HG03159 (cell line): ENCODE data around the gene BIRC2.

Source experiments
- ATAC-seq: cut with Tn5 transposase; IDR thresholded peaks from one replicate; pipeline ENCODE4 v1.9.1; 2021; ENCODE audit warnings: mild to moderate bottlenecking, moderate library complexity; ENCODE audit not compliant: unreplicated experiment

Gene BIRC2

DNA sequence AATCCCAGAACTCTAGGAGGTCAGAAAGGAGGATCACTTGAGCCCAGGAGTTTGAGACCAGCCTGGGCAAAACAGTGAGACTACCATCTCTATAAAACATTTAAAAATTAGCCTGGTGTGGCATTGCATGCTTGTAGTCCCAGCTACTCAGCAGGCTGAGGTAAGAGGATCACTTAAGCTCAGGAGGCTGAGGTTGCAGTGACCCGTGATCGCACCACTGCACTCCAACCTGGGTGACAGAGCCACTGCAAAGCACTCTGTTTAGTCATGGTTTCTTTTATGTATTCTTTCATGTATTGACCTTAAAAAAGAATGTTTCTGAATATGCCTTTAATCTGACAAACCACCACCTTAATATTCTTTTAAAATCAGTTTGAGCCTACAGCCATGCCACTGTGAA, 52.2 kb downstream of the BIRC2 start:
- no peak for ATAC-seq

DNA sequence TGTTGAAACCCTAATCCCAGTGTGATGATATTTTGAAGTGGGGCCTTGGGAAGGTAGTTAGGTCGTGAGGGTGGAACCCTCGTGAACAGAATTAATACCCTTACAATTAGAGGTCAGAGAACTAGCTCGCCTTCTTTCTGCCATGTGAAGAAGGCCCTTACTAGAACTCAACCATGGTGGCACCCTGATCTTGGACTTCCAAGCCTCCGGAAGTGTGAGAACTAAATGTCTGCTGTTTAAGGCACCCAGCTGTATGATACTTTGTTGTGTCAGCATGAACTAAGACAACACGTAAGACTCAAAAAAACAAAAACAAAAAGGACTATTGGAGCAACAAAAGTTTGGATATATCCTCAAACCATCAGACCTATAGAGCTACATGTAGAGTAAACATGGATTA, 53.6 kb downstream of the BIRC2 start:
- ATAC-seq, result no peak

DNA sequence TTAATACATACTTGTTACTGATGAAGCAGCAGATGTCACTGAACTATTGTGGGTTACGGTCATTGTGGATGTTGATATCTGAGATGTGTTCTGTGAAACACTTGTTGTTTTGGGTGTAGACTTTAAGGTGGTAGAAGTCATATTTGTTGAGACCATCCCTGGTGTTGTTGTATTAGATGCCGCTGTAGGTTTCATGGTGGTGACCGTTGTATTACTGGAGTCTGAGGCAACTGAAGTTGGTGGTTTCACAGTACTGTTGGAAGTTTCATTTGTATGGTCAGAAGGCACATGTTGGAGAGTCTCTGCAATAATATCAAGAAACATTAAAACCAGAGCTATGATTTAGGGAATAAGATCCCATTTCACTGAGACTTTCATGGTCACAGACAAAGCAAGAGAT, 54.9 kb downstream of the BIRC2 start:
- ATAC-seq, result no peak

DNA sequence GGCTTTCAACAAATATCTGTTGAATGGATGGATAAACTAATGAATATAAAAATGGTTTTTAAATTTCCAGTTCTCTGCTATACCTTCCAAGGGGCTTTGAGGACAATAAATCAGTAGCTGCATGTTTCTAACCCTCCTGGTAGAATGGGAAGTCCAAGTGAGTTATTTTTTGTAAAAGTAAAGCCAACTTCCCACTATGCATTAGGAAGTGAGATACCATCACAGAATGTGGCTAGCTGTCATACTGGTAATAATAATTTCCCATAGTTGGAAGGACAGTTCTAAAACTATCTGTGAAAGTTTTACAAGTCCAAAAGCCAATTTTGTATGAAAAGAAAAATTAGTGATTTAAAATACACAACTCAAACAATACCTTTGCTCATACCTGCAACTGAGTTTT, 55.5 kb downstream of the BIRC2 start:
- ATAC-seq, result no peak

DNA sequence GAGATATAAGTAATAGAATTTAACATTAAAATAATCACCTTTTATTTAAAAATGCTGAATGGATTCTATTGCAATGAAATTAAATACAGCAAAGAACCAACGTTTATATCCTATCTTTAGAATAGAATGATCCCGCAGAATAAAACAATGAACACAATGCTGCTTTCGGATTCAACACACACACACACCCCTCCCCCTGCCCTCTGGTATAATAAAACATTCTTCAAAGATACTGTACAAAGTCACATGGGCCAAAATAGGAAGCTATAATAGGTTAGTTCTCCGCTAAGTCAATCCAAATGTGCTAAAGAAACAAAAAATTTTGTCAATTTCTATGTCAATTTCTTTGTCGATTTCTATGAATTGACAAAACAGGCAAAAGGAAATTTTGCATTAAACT, 58.5 kb downstream of the BIRC2 start:
- no peak for ATAC-seq

DNA sequence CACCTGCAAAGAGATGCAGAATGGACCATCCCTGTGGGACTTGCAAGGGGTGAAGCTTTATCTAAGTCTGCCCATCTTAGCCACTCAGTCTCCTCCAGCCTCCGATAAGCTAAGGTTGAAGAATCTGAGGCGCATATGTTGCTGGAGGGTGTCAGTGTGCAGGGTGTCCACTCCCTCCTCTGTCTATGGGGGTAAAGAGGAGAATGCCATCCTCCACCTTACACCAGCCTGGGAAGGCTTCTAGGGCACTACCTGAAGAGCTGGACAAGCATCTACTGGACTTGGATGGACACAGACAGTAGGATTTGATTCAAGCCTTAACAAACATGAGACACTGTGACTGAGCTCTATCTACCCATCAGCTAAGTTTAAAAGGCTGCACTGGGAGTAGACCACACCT, 59.1 kb downstream of the BIRC2 start:
- ATAC-seq, result no peak

DNA sequence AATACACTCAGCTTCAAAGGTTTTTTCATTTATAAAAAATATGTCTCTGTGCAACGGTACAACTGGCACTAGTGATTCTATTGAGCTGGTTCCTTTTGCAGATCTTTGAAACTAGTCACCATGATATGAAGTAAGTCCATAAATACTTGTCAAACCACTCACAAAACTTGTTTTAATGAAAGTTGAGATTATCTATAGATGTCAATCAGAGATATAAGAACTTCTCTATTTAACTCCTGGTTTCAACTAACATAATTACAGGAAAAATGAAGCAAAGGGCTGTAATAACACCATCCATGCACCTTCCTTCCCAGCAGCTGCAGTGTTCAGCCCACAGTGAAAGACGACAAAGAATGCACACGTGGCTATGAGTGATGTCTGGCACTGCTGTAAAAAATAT, 60.9 kb downstream of the BIRC2 start:
- ATAC-seq, result no peak

DNA sequence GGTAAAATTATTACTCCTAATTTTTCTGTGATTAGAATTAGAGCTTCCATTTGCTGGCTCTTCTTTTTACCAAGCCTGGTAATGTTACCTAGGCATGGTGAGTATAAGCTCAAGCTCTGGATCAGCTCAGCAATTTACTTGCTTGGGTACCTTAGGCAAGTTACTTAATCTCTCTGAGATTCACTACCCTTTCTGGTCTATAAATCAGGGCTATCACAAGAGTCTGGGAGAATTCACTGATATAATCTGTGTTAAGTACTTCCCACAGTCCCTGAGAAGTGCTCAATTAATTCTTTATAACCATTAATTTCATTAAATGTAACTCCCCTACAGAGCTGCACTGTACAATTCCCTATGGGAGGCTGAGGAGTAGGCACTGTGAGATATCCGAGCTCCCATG, 61.3 kb downstream of the BIRC2 start:
- no peak for ATAC-seq

DNA sequence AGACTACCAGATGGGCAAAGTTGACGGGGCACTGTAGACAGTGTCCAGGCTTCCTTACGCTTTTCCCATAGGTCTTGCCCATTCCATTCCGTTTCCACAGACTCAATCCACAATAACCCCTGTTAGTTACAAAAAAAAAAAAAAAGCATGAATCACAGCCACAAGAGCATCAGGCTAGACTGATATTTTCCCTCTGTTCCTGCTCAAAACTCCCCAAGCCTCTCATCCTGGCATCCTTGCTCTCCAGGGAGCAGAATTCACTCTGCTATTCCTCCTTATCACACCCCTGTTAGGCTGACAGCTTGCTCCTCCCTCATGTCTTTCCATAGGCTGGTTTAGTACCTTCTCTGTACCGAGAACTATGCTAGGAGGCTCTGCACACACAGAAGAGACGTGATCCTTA, 63.4 kb downstream of the BIRC2 start:
- ATAC-seq, result no peak

DNA sequence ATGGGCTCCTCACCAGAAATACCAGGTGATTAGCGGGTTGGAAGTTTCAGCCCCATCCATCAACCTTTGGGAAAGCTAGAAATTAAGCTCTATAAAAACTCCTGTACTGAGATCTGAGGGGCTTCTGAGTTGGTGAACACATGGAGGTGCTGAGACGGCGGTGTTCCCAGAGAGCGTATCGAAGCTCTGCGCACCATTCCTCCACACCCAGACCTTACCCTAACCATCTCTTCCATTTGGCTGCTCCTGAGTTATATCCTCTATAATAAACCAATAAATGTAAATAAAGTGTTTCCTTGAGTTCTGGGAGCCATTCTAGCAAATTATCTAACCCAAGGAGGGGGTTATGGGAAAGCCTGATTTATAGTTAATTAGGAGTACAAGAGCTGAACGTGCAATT, 64.1 kb downstream of the BIRC2 start:
- no peak for ATAC-seq

DNA sequence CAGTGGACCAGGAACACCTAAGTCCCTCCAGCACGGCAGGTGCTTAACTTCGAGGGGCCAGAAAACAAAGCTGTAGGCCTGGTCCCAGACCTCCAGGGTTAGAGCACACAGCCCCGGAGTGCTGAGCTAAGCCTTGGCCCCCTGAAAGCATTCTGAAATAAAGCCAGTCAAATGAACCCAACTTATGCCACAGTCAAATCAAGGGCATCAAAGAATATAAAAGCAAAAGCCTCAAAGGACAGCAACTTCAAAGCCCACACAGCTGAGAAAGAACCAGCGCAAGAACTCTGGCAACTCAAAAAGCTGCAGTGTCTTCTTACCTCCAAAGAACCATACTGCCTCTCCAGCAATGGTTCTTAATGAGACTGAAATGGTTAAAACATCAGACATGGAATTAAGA, 66.5 kb downstream of the BIRC2 start:
- no peak for ATAC-seq

DNA sequence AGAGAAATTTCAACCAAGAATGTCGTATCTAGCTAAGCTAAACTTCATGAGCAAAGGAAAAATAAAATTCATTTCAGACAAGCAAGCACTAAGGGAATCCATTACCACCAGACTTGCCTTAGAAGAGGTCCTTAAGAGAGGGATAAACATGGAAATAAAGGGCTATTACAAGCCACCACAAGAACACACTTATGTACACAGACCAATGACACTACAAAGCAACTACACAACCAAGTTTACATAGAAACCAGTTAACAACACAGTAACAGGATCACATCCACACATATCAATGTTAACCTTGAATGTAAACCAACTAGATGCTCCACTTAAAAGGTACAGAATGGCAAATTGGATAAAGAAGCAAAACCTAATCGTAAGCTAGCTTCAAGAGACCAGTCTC, 67.5 kb downstream of the BIRC2 start:
- no peak for ATAC-seq

DNA sequence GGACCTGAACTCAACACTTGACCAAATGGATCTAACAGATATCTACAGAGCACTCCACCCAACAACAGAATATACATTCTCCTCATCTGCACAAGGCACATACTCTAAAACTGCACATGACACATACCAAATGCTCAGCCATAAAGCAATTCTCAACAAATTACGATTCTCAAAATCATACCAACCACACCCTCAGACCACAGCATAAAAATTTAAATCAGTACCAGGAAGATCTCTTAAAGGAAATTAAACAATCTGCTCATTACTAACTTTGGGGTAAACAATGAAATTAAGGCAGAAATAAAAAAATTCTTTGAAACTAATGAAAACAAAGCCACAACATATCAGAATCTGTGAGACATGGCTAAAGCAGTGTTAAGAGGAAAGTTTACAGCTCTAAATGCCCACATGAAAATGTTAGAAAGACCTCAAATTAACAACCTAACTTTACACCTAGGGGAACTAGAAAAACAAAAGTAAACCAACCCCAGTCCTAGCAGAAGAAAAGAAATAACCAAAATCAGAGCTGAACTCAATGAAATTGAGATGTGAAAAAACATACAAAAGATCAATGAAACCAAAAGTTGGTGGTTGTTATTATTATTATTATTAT, 68.4 kb downstream of the BIRC2 start:
- ATAC-seq, result no peak

DNA sequence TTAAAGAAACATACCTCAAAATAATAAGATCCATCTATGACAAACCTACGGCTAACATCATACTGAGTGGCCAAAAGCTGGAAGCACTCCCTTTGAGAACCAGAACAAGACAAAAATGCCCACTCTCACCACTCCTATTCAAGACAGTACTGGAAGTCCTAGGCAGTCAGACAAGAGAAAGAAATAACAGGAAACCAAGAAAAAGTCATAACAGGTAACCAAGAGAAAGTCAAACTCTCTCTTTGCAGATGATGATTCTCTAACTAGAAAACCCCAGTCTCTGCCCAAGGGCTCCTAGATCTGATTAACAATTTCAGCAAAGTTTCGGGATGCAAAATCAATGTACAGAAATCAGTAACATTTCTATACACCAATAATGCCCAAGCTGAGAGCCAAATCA, 70.0 kb downstream of the BIRC2 start:
- no peak for ATAC-seq

DNA sequence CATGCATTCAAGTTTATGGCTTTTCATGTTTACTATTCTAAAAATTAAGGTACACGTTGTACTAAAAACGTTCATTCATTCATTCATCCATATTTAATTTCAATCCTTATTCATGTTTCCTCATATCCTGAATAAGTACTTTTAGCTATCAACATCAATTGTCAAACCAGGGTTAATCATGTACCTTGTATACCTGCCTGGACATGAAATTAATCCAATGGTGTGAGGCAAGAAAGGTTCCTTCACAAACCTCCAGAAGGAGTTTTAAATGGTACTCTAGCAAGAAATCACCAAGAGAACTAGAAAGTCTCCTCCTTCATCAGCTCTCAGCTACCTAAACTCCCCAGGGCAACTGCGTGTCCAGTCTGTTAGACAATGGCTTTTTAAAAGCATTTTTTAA, 72.2 kb downstream of the BIRC2 start:
- no peak for ATAC-seq

DNA sequence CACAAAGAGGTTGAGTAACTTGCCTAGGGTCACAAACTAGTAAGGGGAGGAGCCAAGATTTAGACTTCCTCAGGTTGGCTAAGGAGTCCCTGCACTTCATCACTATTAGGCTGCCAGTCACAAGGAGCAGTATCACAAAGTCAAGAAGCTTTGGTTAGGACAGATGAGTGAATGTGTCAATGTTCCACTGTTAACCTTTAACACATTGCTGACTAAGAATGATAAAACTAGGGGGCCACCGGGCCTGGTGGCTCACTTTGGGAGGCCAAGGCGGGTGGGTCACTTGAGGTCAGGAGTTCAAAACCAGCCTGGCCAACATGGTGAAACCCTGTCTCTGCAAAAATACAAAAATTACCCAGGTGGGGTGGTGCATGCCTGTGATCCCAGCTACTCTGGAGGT, 73.5 kb downstream of the BIRC2 start:
- peak; percentile 78 for ATAC-seq

DNA sequence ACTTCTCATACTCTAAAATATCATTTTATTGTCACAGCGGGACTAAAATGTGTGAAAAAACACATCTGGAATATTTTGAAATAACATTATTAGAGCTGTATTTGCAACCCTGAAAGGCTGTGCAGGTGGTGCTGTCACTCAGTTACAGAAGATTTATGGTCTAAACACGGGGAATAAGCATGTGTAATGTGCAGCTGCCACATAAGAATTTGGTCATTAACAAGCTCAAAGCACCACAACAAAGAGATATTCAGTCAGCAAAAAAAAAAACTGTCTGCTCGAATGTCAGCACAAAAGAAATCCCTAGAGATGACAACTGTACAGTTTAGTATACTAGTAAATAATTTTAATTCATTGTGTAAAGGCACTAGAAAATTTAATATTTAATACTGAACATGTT, 74.2 kb downstream of the BIRC2 start:
- no peak for ATAC-seq

DNA sequence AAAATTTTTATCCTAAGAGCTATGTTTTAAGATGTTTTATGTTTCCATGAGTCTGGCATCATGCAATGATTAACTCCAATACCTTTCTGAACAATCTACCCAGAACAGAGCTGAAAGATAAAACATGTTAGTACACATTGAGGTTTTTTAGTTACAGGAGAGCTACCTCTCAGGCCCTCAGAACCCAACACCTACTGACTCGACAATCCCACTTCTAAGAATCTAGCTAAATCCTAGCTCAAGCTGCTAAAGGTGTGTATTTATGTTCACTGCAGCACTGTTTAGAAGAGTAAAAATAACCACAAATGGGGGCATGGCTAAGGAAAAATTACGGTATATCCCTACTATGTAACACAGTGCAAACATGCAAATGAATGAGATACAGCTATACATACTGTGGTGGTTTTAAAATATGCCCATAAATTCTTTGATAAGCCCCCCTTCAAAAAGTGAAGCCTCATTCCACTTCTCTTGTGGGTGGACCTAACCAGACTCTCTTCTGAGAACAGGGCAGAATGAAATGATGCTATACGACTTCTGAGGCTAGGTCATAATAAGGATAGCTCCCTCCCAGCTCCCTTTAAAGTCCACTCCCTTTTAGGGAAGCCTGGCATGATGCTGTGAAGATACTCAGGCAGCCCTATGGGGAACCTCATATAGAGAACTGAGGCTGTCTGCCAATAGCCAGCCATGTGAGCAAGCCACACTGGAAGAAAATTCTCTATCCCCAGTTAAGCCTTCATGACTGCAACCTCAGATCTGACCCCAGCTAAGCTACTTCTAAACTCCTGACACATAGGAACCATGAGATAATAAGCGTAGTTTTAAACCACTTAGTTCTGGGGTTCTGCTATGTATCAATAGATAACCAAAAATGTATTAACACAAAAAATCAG, 76.1 kb downstream of the BIRC2 start:
- ATAC-seq, result no peak

DNA sequence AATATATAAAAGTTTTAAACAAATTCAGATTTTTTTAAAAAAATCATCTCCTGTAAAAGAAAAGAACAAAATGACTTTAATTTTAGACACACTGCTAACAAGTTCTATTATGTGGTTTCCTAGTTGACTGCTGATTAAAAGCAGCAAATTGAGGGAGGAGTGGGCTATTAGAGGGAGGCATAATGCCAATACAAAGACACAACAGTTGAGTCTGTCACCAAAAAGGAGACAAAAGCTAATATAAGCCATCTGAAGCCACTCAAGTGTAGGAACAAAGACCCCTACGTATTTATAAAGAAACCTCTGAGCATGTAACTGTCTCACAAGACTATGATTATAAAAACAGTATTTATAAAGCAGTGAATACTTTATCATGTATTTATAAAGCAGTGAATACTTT, 76.9 kb downstream of the BIRC2 start:
- no peak for ATAC-seq

DNA sequence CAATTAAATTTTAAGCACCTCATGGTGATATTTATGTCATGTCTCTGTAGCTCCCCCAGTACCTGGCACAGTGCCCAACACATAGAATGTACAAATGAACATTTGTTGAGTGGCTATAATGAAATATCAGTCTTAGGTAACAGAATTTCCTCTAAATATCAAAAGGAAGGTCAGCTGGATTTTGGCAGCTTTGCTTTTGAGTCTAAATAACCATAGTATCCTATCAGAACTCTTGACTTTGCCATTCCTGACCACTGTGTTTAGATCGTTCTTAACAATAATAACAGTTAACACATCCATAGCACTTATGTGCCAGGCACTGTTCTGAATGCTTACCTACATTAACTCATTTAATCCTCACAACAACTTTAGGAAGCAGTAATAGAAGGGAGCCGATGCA, 79.0 kb downstream of the BIRC2 start:
- ATAC-seq, result no peak

DNA sequence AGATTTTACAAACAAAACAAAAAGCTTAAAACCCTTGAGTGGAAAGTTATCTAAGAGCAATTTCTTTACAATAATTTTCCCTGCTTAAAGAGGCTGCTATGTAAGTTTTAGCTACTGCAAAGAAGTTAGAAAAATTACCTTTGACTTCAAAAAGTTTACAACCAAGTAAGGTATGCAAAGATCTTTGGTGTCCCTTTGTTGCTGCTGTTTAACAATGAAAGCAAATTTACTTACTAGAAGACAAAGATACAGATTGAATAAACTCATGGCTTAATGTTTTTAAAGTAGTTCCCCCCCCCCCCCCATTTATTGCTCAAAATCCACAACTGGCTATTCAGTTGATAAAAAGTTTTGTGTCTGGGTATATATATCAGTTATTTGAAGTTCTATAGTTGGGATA, 79.6 kb downstream of the BIRC2 start:
- ATAC-seq, result no peak

DNA sequence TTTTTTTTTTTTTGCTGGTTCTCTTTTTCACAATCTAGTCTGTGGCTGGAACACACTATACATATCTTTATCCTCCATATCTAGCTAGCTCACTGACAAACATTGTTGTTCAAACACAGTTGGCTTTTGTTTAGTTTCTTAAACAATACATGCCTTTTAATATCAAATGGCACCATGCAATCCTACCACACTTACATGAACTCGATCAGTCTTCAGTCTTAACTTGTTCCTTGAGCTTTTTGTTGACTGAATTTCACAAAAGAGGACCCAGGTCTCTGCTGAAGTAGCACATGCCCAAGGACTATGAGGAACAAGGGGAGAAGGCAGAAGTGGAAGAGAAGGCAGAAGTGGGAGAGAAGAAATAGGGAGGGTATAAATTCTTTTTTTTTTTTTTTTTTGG, 80.1 kb downstream of the BIRC2 start:
- ATAC-seq, result no peak
